HEK293 (cell line): ENCODE data around the gene POLR2L.

ENCODE experiments used
- CTCF ChIA-PET: fragments of 350-600 bp; formaldehyde crosslinking; extraction: SDS; loops from one replicate; lab custom pipeline; 2021; ENCODE audit warnings: antibody characterized with exemption; lab: Yijun Ruan, JAX
- POLR2A ChIA-PET: fragments of 300-600 bp; formaldehyde crosslinking; extraction: SDS; loops from one replicate; lab custom pipeline; 2020; ENCODE audit warnings: antibody characterized with exemption, inconsistent platforms; lab: Yijun Ruan, JAX
- H3K27ac ChIP-seq: fragments of 200-500 bp; sonication (Bioruptor generic); 2 replicates; pipeline ENCODE4 v1.5.1; 2014; ENCODE audit warnings: low read depth, low read length, control low read depth, inconsistent platforms; ENCODE audit errors: extremely low read depth
- H3K36me3 ChIP-seq, 2 experiments: fragments of 200-500 bp in 1 of 2; sonication (Bioruptor generic) in 1 of 2; 1 replicate in 1 of 2; 2 replicates in 1 of 2; pipeline ENCODE4 v1.5.1; 2014 to 2017; ENCODE audit warnings: inconsistent platforms in 2 of 2, low read length in 2 of 2; ENCODE audit not compliant: control insufficient read depth in 2 of 2, insufficient read depth in 1 of 2
- H3K4me1 ChIP-seq: fragments of 200-500 bp; sonication (Bioruptor generic); 2 replicates; pipeline ENCODE4 v1.5.1; 2014; ENCODE audit warnings: mild to moderate bottlenecking, low read length, inconsistent platforms; ENCODE audit not compliant: control insufficient read depth, insufficient read depth
- H3K4me3 ChIP-seq: 2 replicates; pipeline ENCODE4 v1.5.1; 2011; ENCODE audit warnings: low read depth, mild to moderate bottlenecking, control low read depth, low read length, moderate library complexity
- H3K9me3 ChIP-seq: fragments of 200-500 bp; sonication (Bioruptor generic); 2 replicates; pipeline ENCODE4 v1.5.1; 2014; ENCODE audit warnings: low read depth, low read length, inconsistent platforms; ENCODE audit not compliant: control insufficient read depth, insufficient read depth
- BCL11A ChIP-seq: fragments of 450-650 bp; formaldehyde crosslinking; IDR thresholded peaks from 2 replicates; pipeline ENCODE4 v1.5.1; 2016; ENCODE audit warnings: low read depth, missing biosample characterization, missing genetic modification characterization
- BCL11B ChIP-seq: fragments of 450-650 bp; formaldehyde crosslinking; IDR thresholded peaks from 2 replicates; pipeline ENCODE4 v1.5.1; 2016; ENCODE audit warnings: low read depth, missing biosample characterization, missing genetic modification characterization
- GLIS2 ChIP-seq: fragments of 450-650 bp; formaldehyde crosslinking; IDR thresholded peaks from 2 replicates; pipeline ENCODE4 v1.5.1; 2016; ENCODE audit warnings: missing biosample characterization, missing genetic modification characterization
- KLF1 ChIP-seq: fragments of 450-650 bp; formaldehyde crosslinking; IDR thresholded peaks from 2 replicates; pipeline ENCODE4 v1.5.1; 2016; ENCODE audit warnings: missing biosample characterization, missing genetic modification characterization
- KLF7 ChIP-seq: fragments of 450-650 bp; formaldehyde crosslinking; IDR thresholded peaks from 2 replicates; pipeline ENCODE4 v1.5.1; 2016; ENCODE audit warnings: missing biosample characterization, missing genetic modification characterization, borderline replicate concordance
- KLF9 ChIP-seq: fragments of 450-650 bp; formaldehyde crosslinking; IDR thresholded peaks from 2 replicates; pipeline ENCODE4 v1.5.1; 2016; ENCODE audit warnings: missing biosample characterization, missing genetic modification characterization, low read depth
- MEIS1 ChIP-seq: sonication (generic); formaldehyde crosslinking; IDR thresholded peaks from 2 replicates; pipeline ENCODE4 v1.8.1; 2022; ENCODE audit warnings: missing genetic modification reagents, mild to moderate bottlenecking, borderline replicate concordance
- OSR2 ChIP-seq: fragments of 450-650 bp; formaldehyde crosslinking; IDR thresholded peaks from 2 replicates; pipeline ENCODE4 v1.5.1; 2016; ENCODE audit warnings: missing biosample characterization, missing genetic modification characterization
- SP7 ChIP-seq: fragments of 450-650 bp; formaldehyde crosslinking; IDR thresholded peaks from 2 replicates; pipeline ENCODE4 v1.5.1; 2016; ENCODE audit warnings: missing biosample characterization, missing genetic modification characterization
- WT1 ChIP-seq: fragments of 450-650 bp; formaldehyde crosslinking; IDR thresholded peaks from 2 replicates; pipeline ENCODE4 v1.5.1; 2016; ENCODE audit warnings: missing biosample characterization, missing genetic modification characterization
- ZBTB48 ChIP-seq: fragments of 450-650 bp; formaldehyde crosslinking; IDR thresholded peaks from 2 replicates; pipeline ENCODE4 v1.5.1; 2016; ENCODE audit warnings: missing biosample characterization, missing genetic modification characterization
- ZEB2 ChIP-seq: fragments of 450-650 bp; formaldehyde crosslinking; IDR thresholded peaks from 2 replicates; pipeline ENCODE4 v1.5.1; 2016; ENCODE audit warnings: missing biosample characterization, missing genetic modification characterization
- ZFP69B ChIP-seq: fragments of 450-650 bp; formaldehyde crosslinking; IDR thresholded peaks from 2 replicates; pipeline ENCODE4 v1.5.1; 2016; ENCODE audit warnings: missing biosample characterization, missing genetic modification characterization
- ZIC2 ChIP-seq: fragments of 450-650 bp; formaldehyde crosslinking; IDR thresholded peaks from 2 replicates; pipeline ENCODE4 v1.5.1; 2016; ENCODE audit warnings: missing biosample characterization, missing genetic modification characterization
- ZNF211 ChIP-seq: fragments of 450-650 bp; formaldehyde crosslinking; IDR thresholded peaks from 2 replicates; pipeline ENCODE4 v1.5.1; 2016; ENCODE audit warnings: low read depth, missing biosample characterization, missing genetic modification characterization
- ZNF292 ChIP-seq: fragments of 450-650 bp; formaldehyde crosslinking; IDR thresholded peaks from 2 replicates; pipeline ENCODE4 v1.5.1; 2016; ENCODE audit warnings: low read depth, missing biosample characterization, missing genetic modification characterization, borderline replicate concordance
- ZNF600 ChIP-seq: fragments of 450-650 bp; formaldehyde crosslinking; IDR thresholded peaks from 2 replicates; pipeline ENCODE4 v1.5.1; 2016; ENCODE audit warnings: missing biosample characterization, missing genetic modification characterization
- TF ChIP-seq, protein P1 (sequence below): fragments of 450-650 bp; formaldehyde crosslinking; IDR thresholded peaks from 2 replicates; pipeline ENCODE4 v1.5.1; 2016; ENCODE audit warnings: missing biosample characterization, missing genetic modification characterization
- TF ChIP-seq, protein P2 (sequence below): fragments of 450-650 bp; formaldehyde crosslinking; IDR thresholded peaks from 2 replicates; pipeline ENCODE4 v1.5.1; 2016; ENCODE audit warnings: missing biosample characterization, missing genetic modification characterization
- TF ChIP-seq, protein P3 (sequence below): fragments of 450-650 bp; formaldehyde crosslinking; IDR thresholded peaks from 2 replicates; pipeline ENCODE4 v1.5.1; 2016; ENCODE audit warnings: missing biosample characterization, missing genetic modification characterization
- TF ChIP-seq, protein P4 (sequence below): fragments of 450-650 bp; formaldehyde crosslinking; IDR thresholded peaks from 2 replicates; pipeline ENCODE4 v1.5.1; 2016; ENCODE audit warnings: missing biosample characterization, missing genetic modification characterization

POLR2L gene

DNA sequence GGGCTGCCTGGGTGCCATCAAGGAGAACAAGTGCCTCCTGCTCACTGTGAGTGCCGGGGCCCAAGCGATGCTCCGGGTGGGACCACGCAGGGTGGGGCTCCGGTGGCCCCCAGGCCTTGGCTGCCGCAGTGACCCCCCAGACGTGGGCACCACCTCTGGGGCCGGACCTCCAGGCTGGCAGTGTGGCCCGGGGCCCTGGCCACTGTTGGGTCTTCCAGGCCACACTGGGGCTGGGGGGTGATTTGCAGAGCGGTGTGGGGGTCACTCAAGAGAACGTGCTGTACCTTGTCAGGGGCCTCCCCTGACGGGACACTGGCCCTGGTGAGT, 20.3 kb upstream of the POLR2L start (continued):
- TF ChIP-seq, protein P1, sequence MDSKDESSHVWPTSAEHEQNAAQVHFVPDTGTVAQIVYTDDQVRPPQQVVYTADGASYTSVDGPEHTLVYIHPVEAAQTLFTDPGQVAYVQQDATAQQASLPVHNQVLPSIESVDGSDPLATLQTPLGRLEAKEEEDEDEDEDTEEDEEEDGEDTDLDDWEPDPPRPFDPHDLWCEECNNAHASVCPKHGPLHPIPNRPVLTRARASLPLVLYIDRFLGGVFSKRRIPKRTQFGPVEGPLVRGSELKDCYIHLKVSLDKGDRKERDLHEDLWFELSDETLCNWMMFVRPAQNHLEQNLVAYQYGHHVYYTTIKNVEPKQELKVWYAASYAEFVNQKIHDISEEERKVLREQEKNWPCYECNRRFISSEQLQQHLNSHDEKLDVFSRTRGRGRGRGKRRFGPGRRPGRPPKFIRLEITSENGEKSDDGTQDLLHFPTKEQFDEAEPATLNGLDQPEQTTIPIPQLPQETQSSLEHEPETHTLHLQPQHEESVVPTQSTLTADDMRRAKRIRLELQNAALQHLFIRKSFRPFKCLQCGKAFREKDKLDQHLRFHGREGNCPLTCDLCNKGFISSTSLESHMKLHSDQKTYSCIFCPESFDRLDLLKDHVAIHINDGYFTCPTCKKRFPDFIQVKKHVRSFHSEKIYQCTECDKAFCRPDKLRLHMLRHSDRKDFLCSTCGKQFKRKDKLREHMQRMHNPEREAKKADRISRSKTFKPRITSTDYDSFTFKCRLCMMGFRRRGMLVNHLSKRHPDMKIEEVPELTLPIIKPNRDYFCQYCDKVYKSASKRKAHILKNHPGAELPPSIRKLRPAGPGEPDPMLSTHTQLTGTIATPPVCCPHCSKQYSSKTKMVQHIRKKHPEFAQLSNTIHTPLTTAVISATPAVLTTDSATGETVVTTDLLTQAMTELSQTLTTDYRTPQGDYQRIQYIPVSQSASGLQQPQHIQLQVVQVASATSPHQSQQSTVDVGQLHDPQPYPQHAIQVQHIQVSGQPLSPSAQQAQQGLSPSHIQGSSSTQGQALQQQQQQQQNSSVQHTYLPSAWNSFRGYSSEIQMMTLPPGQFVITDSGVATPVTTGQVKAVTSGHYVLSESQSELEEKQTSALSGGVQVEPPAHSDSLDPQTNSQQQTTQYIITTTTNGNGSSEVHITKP (tag by site-specific recombination): no peak
- no peak for TF ChIP-seq ZFP69B (tag by site-specific recombination)
- TF ChIP-seq ZNF211 (tag by site-specific recombination): no peak
- no peak for TF ChIP-seq KLF7 (tag by site-specific recombination)
- no peak for TF ChIP-seq OSR2 (tag by site-specific recombination)

DNA sequence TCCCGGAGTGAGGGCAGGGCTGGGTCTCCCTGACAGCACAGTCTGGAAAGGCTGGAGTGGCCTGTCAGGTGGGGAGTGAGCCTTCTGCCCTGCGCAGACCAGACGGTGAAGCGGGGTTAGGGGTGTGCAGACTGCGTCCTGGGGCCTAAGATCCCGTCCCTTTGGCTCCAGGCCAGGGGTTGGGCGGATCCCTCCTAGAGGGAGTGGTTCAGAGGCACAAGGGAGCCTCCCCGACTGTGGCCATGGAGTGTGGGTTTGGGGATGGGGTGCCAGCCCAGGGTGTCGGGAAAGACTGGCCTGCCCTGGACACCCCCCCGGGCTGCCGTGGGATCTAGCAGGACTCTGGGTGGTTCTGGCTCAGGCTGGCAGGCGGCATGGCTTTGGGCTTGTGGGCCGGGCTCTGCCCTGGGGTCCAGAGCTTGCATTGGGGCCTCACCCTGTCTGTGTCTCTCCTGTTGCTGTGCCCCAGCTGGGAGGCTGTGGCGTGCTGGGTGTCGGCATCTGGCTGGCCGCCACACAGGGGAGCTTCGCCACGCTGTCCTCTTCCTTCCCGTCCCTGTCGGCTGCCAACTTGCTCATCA, 19.8 kb upstream of the POLR2L start:
- TF ChIP-seq KLF9 (tag by site-specific recombination) (peak; percentile 36; the same call in 1 of the 2 replicates), ZBTB48 (tag by site-specific recombination) (peak; percentile 71), MEIS1 (no peak), SP7 (tag by site-specific recombination) (0 out of 2 replicates have a peak, but pooled peaks have one; percentile 25), BCL11A (peak; percentile 51; the same call in 1 of the 2 replicates), KLF1 (tag by site-specific recombination) (peak; percentile 91), ZIC2 (tag by site-specific recombination) (peak; percentile 39; the same call in 1 of the 2 replicates), BCL11B (tag by site-specific recombination) (peak; percentile 50; the same call in 1 of the 2 replicates), ZNF600 (tag by site-specific recombination) (0 out of 2 replicates have a peak, but pooled peaks have one; percentile 79), ZEB2 (tag by site-specific recombination) (no peak), WT1 (tag by site-specific recombination) (peak; percentile 69), GLIS2 (peak; percentile 29), ZNF292 (no peak)
- TF ChIP-seq, protein P2, sequence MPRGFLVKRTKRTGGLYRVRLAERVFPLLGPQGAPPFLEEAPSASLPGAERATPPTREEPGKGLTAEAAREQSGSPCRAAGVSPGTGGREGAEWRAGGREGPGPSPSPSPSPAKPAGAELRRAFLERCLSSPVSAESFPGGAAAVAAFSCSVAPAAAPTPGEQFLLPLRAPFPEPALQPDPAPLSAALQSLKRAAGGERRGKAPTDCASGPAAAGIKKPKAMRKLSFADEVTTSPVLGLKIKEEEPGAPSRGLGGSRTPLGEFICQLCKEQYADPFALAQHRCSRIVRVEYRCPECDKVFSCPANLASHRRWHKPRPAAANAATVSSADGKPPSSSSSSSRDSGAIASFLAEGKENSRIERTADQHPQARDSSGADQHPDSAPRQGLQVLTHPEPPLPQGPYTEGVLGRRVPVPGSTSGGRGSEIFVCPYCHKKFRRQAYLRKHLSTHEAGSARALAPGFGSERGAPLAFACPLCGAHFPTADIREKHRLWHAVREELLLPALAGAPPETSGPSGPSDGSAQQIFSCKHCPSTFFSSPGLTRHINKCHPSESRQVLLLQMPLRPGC: no peak
- TF ChIP-seq, protein P3, sequence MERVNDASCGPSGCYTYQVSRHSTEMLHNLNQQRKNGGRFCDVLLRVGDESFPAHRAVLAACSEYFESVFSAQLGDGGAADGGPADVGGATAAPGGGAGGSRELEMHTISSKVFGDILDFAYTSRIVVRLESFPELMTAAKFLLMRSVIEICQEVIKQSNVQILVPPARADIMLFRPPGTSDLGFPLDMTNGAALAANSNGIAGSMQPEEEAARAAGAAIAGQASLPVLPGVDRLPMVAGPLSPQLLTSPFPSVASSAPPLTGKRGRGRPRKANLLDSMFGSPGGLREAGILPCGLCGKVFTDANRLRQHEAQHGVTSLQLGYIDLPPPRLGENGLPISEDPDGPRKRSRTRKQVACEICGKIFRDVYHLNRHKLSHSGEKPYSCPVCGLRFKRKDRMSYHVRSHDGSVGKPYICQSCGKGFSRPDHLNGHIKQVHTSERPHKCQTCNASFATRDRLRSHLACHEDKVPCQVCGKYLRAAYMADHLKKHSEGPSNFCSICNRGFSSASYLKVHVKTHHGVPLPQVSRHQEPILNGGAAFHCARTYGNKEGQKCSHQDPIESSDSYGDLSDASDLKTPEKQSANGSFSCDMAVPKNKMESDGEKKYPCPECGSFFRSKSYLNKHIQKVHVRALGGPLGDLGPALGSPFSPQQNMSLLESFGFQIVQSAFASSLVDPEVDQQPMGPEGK (tag by site-specific recombination): peak; percentile 15; the same call in 1 of the 2 replicates
- TF ChIP-seq, protein P4, sequence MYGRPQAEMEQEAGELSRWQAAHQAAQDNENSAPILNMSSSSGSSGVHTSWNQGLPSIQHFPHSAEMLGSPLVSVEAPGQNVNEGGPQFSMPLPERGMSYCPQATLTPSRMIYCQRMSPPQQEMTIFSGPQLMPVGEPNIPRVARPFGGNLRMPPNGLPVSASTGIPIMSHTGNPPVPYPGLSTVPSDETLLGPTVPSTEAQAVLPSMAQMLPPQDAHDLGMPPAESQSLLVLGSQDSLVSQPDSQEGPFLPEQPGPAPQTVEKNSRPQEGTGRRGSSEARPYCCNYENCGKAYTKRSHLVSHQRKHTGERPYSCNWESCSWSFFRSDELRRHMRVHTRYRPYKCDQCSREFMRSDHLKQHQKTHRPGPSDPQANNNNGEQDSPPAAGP (tag by site-specific recombination): 0 out of 2 replicates have a peak, but pooled peaks have one; percentile 21
- H3K27ac ChIP-seq: no peak overlapping the region
- CTCF ChIA-PET: interaction anchor here (1.3 to 1.6 kb wide), 2 partner anchors 14 to 189 kb away, joined by 3 to 5 read pairs; no protein-coding TSS in a partner anchor
- H3K36me3 ChIP-seq: peaks cover 0 to 9% of the 10 kb centered on the region in 2 experiments; a peak in 1 of 3 replicates
- POLR2A ChIA-PET: no interaction called here
- H3K4me1 ChIP-seq: no peaks in the 10 kb centered on the region
- no peaks in the 10 kb centered on the region for H3K9me3 ChIP-seq
- H3K4me3 ChIP-seq: no peak overlapping the region
